ENCODE results near the gene SYPL2. TPM values are rescaled to one million over a fixed set of nuclear protein-coding genes. Genes with fewer than 3 reads are reported as not detected.

The SYPL2 gene
- total RNA-seq, 1 experiment from 2014 or later, result not detected

DNA sequence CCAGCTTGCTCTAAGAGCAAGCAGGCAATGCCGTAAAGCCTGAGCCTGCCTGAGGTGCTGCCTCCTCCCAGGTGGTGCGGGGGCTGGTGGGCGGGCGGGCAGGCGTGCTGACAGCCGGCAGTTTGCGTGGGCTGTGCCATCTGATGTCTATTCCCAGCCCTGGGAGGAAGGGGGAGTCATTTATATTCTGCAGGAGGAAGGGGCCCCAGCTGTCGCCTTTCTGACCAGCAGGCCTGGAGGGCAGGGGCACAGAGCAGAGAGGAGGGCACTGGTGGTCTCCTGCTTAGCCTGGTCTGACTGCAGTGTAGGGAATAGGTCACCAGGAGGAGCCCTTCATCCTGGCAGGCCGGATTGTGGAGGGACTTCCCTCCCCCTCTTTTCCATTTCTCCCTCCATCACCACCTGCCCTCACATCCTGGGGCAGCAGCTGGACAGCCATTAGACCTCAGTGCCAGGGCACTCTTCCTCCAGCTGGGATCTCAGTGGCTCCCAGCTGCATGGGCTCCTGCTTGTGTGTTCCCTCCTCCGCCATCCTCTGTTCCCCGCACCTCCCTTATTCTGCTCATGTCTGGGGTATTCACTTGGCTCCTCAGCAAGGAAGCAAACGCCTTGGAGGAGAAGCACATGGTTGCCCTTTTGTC, 31.9 kb downstream of the SYPL2 start:
- no peak for ATAC-seq
- peak; percentile 28 for DNase-seq
- Histone ChIP-seq H3F3A (ENCODE audit: low read length, unreplicated experiment) (no peaks in the 10 kb centered on the region), H3K4me1 (ENCODE audit: insufficient read depth, low read length) (peaks cover 18% of the 10 kb centered on the region; the same call in 1 of the 2 replicates), H4K20me1 (ENCODE audit: low read length) (no peaks in the 10 kb centered on the region), H3K36me3 (ENCODE audit: low read depth, low read length) (no peaks in the 10 kb centered on the region; the same call in 1 of the 2 replicates), H2AFZ (ENCODE audit: low read length) (no peak overlapping the region), H3K4me2 (ENCODE audit: low read length) (no peak overlapping the region), H3K9ac (ENCODE audit: low read length) (no peak overlapping the region), H3K27me3 (ENCODE audit: low read length) (no peaks in the 10 kb centered on the region), H3K79me2 (ENCODE audit: low read length) (peaks cover 18% of the 10 kb centered on the region), H3K4me3 (ENCODE audit: low read length) (no peak overlapping the region), H3K9me2 (replicated peaks; ENCODE audit: low read length) (no peaks in the 10 kb centered on the region), H3K9me3 (ENCODE audit: low read length) (no peaks in the 10 kb centered on the region), H3K27ac (ENCODE audit: low read length) (no peak overlapping the region)
- ChIA-PET POLR2A (ENCODE audit: unreplicated experiment) (no interaction called here), CTCF (interaction anchor here (2.1 kb wide), 1 partner anchor 34 kb away, joined by 9 read pairs; no protein-coding TSS in a partner anchor)
- no TSS peak for BruUV-seq (replicated peaks)
- intact Hi-C loops (cut with micrococcal nuclease), result loop anchor here (1.0 kb wide), 1 partner anchor 34 kb away; no protein-coding TSS in a partner anchor
- TF ChIP-seq EZH2 (IDR thresholded peaks at IDR 0.05; ENCODE audit: low read length, unreplicated experiment) (no peak), EZH2phosphoT487 (IDR thresholded peaks at IDR 0.05; ENCODE audit: borderline replicate concordance, low read length) (no peak)
- TF ChIP-seq, protein P1, sequence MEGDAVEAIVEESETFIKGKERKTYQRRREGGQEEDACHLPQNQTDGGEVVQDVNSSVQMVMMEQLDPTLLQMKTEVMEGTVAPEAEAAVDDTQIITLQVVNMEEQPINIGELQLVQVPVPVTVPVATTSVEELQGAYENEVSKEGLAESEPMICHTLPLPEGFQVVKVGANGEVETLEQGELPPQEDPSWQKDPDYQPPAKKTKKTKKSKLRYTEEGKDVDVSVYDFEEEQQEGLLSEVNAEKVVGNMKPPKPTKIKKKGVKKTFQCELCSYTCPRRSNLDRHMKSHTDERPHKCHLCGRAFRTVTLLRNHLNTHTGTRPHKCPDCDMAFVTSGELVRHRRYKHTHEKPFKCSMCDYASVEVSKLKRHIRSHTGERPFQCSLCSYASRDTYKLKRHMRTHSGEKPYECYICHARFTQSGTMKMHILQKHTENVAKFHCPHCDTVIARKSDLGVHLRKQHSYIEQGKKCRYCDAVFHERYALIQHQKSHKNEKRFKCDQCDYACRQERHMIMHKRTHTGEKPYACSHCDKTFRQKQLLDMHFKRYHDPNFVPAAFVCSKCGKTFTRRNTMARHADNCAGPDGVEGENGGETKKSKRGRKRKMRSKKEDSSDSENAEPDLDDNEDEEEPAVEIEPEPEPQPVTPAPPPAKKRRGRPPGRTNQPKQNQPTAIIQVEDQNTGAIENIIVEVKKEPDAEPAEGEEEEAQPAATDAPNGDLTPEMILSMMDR (conservative IDR thresholded peaks at IDR 0.05; ENCODE audit: low read depth, low read length), result peak; percentile 60

DNA sequence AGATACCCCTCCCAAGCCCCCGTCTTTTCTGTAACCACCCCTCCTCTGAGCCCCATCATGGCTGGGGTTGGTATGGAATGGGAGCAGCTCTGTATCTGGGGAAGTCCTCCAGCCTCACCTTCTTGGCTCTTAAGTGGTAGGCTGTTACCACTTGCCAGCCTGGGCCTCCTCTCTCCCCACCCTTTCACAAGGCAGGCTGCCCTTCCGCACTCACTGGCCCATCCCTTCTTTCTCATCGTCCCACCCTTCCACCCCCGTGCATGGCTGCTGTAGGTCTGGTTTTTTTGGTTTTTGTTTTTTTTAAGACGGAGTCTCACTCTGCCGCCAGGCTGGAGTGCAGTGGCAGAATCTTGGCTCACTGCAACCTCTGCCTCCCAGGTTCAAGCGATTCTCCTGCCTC, 32.7 kb downstream of the SYPL2 start:
- H3K9me3 ChIP-seq (ENCODE audit: low read length), result no peaks in the 10 kb centered on the region
- no peak for ATAC-seq
- intact Hi-C loops (cut with micrococcal nuclease), result no loop called here
- no peaks in the 10 kb centered on the region for H3K27me3 ChIP-seq (ENCODE audit: low read length)
- peaks cover 18% of the 10 kb centered on the region for H3K79me2 ChIP-seq (ENCODE audit: low read length)
- no peak overlapping the region for H2AFZ ChIP-seq (ENCODE audit: low read length)
- H3K4me2 ChIP-seq (ENCODE audit: low read length), result no peak overlapping the region
- CTCF ChIA-PET, result interaction anchor here (0.6 to 2.1 kb wide), 2 partner anchors 9 to 33 kb away, joined by 5 to 9 read pairs; no protein-coding TSS in a partner anchor
- DNase-seq, result no peak
- POLR2A ChIA-PET (ENCODE audit: unreplicated experiment), result interaction anchor here (0.6 kb wide), 1 partner anchor 538 kb away, joined by 3 read pairs; no protein-coding TSS in a partner anchor
- no peak overlapping the region for H3K9ac ChIP-seq (ENCODE audit: low read length)
- peaks cover 18% of the 10 kb centered on the region; the same call in 1 of the 2 replicates for H3K4me1 ChIP-seq (ENCODE audit: insufficient read depth, low read length)
- H3K4me3 ChIP-seq (ENCODE audit: low read length), result no peak overlapping the region
- no peaks in the 10 kb centered on the region for H3F3A ChIP-seq (ENCODE audit: low read length, unreplicated experiment)
- TF ChIP-seq, protein P1 (conservative IDR thresholded peaks at IDR 0.05; ENCODE audit: low read depth, low read length), result no peak
- TF ChIP-seq EZH2 (IDR thresholded peaks at IDR 0.05; ENCODE audit: low read length, unreplicated experiment) (no peak), EZH2phosphoT487 (IDR thresholded peaks at IDR 0.05; ENCODE audit: borderline replicate concordance, low read length) (no peak)
- no peaks in the 10 kb centered on the region for H4K20me1 ChIP-seq (ENCODE audit: low read length)
- no peaks in the 10 kb centered on the region for H3K9me2 ChIP-seq (replicated peaks; ENCODE audit: low read length)
- no peak overlapping the region for H3K27ac ChIP-seq (ENCODE audit: low read length)
- no peaks in the 10 kb centered on the region; the same call in 1 of the 2 replicates for H3K36me3 ChIP-seq (ENCODE audit: low read depth, low read length)
- no TSS peak for BruUV-seq (replicated peaks)

All from PC-3 (cell line).